Activated CD8-positive, alpha-beta memory T cell treated with anti-CD3 and anti-CD28 coated beads, Interleukin-2, amount 50 U/mL, for 4 hours (primary cell): ENCODE data around the gene DSE.

Source experiments
- DNase-seq: peaks from one replicate; pipeline ENCODE4 v3.0.0-alpha.2; 2020

The DSE gene

GRCh38 chr6:116491610-116492330 is 121.0 kb downstream of the DSE start:
- no peak for DNase-seq

- DNase-seq: no peak
These were observed 121.8 kb downstream of the DSE start for GRCh38 chr6:116492331-116493067.
